GM11168 (cell line): ENCODE measurements around the gene RAPGEF6.
"Not testable (repeated sequence)": the region's sequence is repeated elsewhere in the genome, so short reads cannot be mapped to it uniquely, and the experiment has no call there.

ENCODE experiments used
- in situ Hi-C: fragments of 300-500 bp; cut with MboI; formaldehyde crosslinking; loops from one replicate; pipeline ENCODE4 v1.12.0; 2022; ENCODE audit warnings: low sequenced_read_pairs; ENCODE audit not compliant: unreplicated experiment

Gene RAPGEF6

GRCh38 chr5:131521252-131521651, 113.8 kb downstream of the RAPGEF6 start:
- in situ Hi-C loops: no loop called here

DNA sequence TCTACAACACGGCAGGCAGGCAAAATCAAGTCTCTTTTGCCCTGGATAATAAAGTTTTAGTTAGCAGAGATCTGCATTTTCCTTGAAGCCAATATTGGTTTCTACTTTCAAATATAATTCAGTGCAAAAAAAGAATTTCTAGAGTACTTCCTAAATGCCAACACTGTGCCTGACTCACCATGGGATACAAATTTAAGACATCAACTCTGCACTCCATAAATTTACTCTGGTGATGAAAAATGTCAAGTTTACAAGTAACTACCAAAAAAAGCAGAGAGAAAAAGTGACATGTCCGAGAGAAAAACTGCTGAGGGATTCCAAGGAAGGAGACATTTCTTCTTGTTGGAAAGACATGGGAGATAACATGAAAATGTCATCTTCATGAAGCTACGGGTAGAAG, 119.7 kb downstream of the RAPGEF6 start:
- in situ Hi-C loops: no loop called here

DNA sequence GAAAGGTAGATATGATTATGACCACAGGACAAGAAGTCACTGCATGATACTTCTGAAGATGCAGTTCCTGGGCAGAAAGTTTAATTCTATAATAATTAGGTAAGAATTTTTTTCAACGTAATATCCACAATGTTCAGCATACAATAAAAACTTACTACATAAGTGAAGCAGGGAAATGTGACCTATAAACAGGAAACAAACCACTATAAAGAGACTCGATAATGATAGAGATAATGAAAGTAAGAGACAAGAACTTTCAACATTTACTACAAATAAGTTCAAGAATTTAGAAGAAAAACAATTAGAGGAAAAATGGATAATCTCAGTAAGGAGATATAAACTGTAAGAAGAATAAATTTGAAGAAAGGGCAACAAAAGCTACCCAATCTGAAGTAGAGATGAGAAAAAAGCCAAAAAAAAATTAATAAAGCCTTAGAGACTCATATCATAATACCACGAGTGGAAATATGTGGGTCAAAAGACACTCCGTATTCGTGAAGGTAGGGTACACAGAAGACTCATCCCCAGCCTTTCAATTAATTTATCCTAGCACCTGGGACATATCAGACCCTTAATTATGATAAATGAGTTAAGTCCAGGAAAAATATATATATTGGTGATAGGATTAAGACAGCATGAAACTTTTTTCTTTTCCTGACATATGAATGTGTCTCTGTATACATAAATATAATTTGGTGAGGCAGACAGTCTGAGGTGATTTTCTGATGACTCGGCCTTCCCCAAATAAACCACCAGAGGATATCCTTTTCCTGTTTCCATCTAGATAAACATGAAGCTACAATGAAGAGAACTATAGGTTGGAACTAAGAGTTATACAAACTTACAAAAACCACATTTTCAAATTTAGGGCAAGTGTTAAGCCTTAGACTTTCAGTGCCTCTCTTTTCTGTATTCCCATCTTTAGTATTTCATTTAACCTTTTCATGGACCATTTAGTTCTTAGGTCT, 120.4 kb downstream of the RAPGEF6 start:
- in situ Hi-C loops: no loop called here

DNA sequence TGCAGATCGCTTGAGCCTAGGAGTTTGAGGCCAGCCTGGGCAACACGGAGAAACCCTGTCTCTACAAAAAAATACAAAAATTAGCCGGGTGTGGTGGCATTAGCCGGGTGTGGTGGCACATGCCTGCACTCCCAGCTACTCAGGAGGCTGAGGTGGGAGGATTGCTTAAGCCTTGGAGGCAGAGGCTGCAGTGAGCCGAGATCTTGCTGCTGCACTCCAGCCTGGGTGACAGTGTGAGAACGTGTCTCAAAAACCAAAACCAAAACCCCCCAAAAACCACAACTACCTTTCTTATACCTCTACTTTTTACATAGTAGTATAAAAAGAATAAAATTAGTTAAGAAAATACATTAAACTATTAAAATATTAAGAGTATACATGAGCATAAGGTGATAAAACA, 121.2 kb downstream of the RAPGEF6 start:
- in situ Hi-C loops: no loop called here

DNA sequence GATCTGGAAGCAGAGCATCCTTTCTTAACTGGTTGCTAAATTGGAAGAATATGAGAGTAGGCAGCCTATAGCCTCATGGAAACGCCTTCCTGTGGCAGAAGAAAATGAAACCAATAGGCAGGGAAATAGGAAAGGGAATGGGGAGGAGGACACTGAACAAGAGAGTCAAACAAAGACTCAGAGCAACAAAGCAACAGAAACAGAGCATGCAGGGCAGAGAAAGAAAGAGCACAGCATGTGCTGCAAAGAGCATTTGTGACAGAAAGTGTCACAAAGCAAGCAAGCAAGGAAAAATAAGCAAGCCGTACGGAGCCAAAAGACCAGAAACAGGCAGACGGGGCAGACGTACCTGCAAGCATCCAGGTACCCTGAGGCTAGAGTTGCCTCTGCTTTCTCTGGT, 123.1 kb downstream of the RAPGEF6 start:
- in situ Hi-C loops: no loop called here

DNA sequence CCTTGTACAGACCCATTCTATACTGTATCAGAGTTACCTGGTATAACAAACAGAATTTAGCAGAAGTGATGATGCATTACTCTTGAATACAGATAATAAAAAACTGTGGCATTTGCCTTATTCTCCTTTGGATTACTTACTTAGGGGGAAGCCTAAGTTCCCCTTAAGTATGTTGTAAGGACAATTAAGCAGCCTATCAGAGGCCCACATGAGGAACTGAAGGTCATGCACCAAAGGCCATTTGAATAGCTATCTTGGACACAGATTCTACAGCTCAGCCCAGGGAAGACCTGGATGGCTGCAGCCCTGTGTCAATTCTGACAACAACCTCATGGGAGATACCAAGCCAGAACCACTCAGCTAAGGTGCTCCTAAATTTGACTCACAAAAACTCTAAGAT, 125.2 kb downstream of the RAPGEF6 start:
- in situ Hi-C loops: no loop called here

- in situ Hi-C loops: no loop called here
These were observed 129.7 kb downstream of the RAPGEF6 start for GRCh38 chr5:131505237-131505908.

GRCh38 chr5:131496400-131496713, 138.7 kb downstream of the RAPGEF6 start:
- in situ Hi-C loops: no loop called here

- in situ Hi-C loops: no loop called here
These were observed 139.3 kb downstream of the RAPGEF6 start for GRCh38 chr5:131495536-131496399.

- in situ Hi-C loops: no loop called here
These were observed 143.3 kb downstream of the RAPGEF6 start for GRCh38 chr5:131491749-131492148.

DNA sequence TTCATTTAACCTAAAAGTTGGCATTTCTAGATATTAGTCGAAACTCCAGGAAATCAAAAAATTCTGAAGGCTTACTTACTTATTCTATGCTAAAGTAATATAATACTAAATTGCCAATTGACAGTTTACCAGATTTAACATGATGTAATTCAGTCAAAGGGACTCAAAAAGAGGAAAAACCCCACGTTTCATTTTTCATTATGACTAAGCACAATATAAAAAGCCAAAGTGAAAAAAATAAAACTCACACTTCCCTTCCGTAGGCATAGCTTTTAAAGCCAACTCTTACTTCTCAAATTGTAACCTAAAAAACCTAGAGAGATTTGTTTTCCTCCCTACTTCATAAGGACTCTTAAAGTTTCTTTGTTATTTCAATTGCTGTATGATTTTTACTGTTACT, 146.6 kb downstream of the RAPGEF6 start:
- in situ Hi-C loops: no loop called here

GRCh38 chr5:131487371-131487770, 147.7 kb downstream of the RAPGEF6 start:
- in situ Hi-C loops: not testable (repeated sequence)

GRCh38 chr5:131482617-131483016, 152.4 kb downstream of the RAPGEF6 start:
- in situ Hi-C loops: no loop called here

GRCh38 chr5:131481569-131481968, 153.5 kb downstream of the RAPGEF6 start:
- in situ Hi-C loops: no loop called here

- in situ Hi-C loops: no loop called here
These were observed 159.5 kb downstream of the RAPGEF6 start for GRCh38 chr5:131475541-131475941.

DNA sequence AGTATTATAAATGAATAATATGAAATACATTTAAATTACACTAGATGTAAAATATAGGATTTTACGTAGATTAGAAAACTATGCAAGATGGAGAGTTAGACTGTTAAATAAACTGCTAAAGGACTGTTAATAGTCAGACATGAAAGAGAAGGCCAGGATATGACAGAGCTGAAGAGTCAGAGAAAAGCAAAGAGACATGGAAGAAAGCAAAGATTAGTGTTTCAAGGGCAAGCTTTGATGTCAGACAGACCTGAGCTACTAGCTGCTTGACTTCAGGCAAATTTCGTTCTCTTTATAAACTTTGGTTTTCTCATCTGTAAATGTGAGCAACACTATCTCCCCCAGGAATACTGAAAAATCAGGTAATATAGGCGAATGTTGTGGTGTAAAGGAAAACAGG, 161.3 kb downstream of the RAPGEF6 start:
- in situ Hi-C loops: no loop called here

DNA sequence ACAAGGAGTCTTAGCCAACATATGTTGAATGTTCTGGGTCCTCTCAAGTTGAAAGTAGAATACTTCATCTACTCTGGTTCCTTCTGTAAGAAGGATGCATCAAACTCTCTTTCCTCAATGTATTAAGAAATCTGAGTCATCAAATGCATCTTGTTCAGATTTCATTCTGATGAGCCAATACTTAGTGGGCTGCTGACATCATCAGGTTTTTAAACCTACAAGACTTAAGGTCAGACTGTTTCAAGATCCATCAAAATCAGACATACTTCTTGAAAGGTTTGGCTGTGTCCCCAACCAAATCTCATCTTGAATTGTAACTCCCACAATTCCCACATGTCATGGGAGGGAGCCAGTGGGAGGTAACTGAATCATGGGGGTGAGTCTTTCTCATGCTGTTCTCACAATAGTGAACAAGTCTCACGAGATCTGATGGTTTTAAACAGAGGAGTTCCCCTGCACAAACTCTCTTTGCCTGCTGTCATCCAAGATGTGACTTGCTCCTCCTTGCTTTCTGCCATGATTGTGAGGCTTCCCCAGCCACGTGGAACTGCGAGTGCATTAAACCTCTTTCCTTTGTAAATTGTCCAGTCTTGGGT, 168.8 kb downstream of the RAPGEF6 start:
- in situ Hi-C loops: no loop called here

- in situ Hi-C loops: no loop called here
These were observed 171.4 kb downstream of the RAPGEF6 start for GRCh38 chr5:131463656-131464055.

GRCh38 chr5:131462454-131462853, 172.6 kb downstream of the RAPGEF6 start:
- in situ Hi-C loops: no loop called here

- in situ Hi-C loops: no loop called here
These were observed 173.3 kb downstream of the RAPGEF6 start for GRCh38 chr5:131461742-131462141.
